Measurements from ENCODE around the gene ATF4. TPM values are rescaled to one million over a fixed set of nuclear protein-coding genes. Genes with fewer than 3 reads are reported as not detected.

ATF4 gene
- total and polyA plus RNA-seq, 2 donors from 2014 or later, result 261 to 293 TPM

- FAIRE-seq, result no peak
- H3K36me3 ChIP-seq (ENCODE audit: control insufficient read depth in 2 of 3, insufficient read depth in 3 of 3, low read length in 3 of 3), result peaks cover 14 to 62% (median 51%) of the 10 kb centered on the region in 3 donors
- intact Hi-C loops (cut with DNase I), result loop anchor here (10.0 kb wide), 1 partner anchor 106 kb away; no protein-coding TSS in a partner anchor
Measured at GRCh38 chr22:39511226-39511625, 9.1 kb upstream of the ATF4 start.

DNA sequence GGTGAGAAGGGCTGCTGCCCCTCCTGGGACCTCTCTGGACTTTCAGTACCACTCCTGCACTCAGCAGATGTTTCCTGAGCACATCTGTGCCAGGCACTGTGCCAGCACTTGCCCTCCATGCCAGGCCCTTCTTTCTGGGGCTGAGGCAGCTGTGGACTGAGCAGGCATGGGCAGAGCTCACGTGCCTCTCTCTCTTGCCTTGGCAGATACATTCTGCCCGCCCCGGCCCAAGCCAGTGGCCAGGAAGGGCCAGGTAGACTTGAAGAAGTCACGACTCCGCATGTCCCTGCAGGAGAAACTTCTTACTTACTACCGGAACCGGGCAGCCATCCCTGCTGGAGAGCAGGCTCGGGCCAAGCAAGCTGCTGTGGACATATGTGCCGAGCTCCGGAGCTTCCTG lies 8.3 kb upstream of the ATF4 start:
- H3K27ac ChIP-seq (ENCODE audit: low read depth in 2 of 2, low read length in 2 of 2), result no peak overlapping the region
- H3K9me3 ChIP-seq (ENCODE audit: control insufficient read depth in 2 of 3, insufficient read depth in 1 of 3, low read length in 3 of 3), result no peaks in the 10 kb centered on the region
- no peak for TF ChIP-seq CTCF (IDR thresholded peaks at IDR 0.05; ENCODE audit: borderline replicate concordance, extremely low read depth, insufficient read depth)
- DNase-seq, result peak in 1 of 5 donors; percentile 65
- peaks cover 12 to 58% (median 44%) of the 10 kb centered on the region in 3 donors for H3K36me3 ChIP-seq (ENCODE audit: control insufficient read depth in 2 of 3, insufficient read depth in 3 of 3, low read length in 3 of 3)
- no peak overlapping the region for H3K4me3 ChIP-seq (ENCODE audit: low read length in 3 of 3)
- no peak overlapping the region for H3K9ac ChIP-seq (ENCODE audit: low read length in 3 of 3)
- H3K4me1 ChIP-seq (ENCODE audit: control insufficient read depth in 2 of 3, insufficient read depth in 2 of 3, low read depth in 1 of 3, low read length in 3 of 3), result peaks cover 0 to 7% (median 0%) of the 10 kb centered on the region in 3 donors
- no peak for FAIRE-seq
- no peaks in the 10 kb centered on the region for H3K27me3 ChIP-seq (ENCODE audit: control insufficient read depth, insufficient read depth, low read length)
- intact Hi-C loops (cut with DNase I), result loop anchor here (10.0 kb wide), 1 partner anchor 107 kb away; no protein-coding TSS in a partner anchor

More at GRCh38 chr22:39511226-39511625, 9.1 kb upstream of the ATF4 start:
- Histone ChIP-seq H3K9ac (ENCODE audit: low read length in 3 of 3) (no peak overlapping the region), H3K4me3 (ENCODE audit: low read length in 3 of 3) (no peak overlapping the region), H3K9me3 (ENCODE audit: control insufficient read depth in 2 of 3, insufficient read depth in 1 of 3, low read length in 3 of 3) (no peaks in the 10 kb centered on the region), H3K4me1 (ENCODE audit: control insufficient read depth in 2 of 3, insufficient read depth in 2 of 3, low read depth in 1 of 3, low read length in 3 of 3) (peaks cover 0 to 7% (median 0%) of the 10 kb centered on the region in 3 donors), H3K27ac (ENCODE audit: low read depth in 2 of 2, low read length in 2 of 2) (no peak overlapping the region), H3K27me3 (ENCODE audit: control insufficient read depth, insufficient read depth, low read length) (no peaks in the 10 kb centered on the region)
- no peak for TF ChIP-seq CTCF (IDR thresholded peaks at IDR 0.05; ENCODE audit: borderline replicate concordance, extremely low read depth, insufficient read depth)
- peak in 1 of 5 donors; percentile 36 for DNase-seq

GRCh38 chr22:39513791-39514190 lies 6.6 kb upstream of the ATF4 start:
- TF ChIP-seq CTCF (IDR thresholded peaks at IDR 0.05; ENCODE audit: borderline replicate concordance, extremely low read depth, insufficient read depth), result no peak
- peak in 1 of 5 donors; percentile 75 for DNase-seq
- no peak overlapping the region for H3K9ac ChIP-seq (ENCODE audit: low read length in 3 of 3)
- no peak overlapping the region for H3K4me3 ChIP-seq (ENCODE audit: low read length in 3 of 3)
- no peaks in the 10 kb centered on the region for H3K9me3 ChIP-seq (ENCODE audit: control insufficient read depth in 2 of 3, insufficient read depth in 1 of 3, low read length in 3 of 3)
- intact Hi-C loops (cut with DNase I), result loop anchor here (10.0 kb wide), 1 partner anchor 109 kb away; no protein-coding TSS in a partner anchor
- H3K27ac ChIP-seq (ENCODE audit: low read depth in 2 of 2, low read length in 2 of 2), result no peak overlapping the region
- no peaks in the 10 kb centered on the region for H3K27me3 ChIP-seq (ENCODE audit: control insufficient read depth, insufficient read depth, low read length)
- peaks cover 12 to 50% (median 44%) of the 10 kb centered on the region in 3 donors for H3K36me3 ChIP-seq (ENCODE audit: control insufficient read depth in 2 of 3, insufficient read depth in 3 of 3, low read length in 3 of 3)
- no peak for FAIRE-seq
- H3K4me1 ChIP-seq (ENCODE audit: control insufficient read depth in 2 of 3, insufficient read depth in 2 of 3, low read depth in 1 of 3, low read length in 3 of 3), result peaks cover 2 to 12% (median 3%) of the 10 kb centered on the region in 3 donors
